NCI-H2107 treated with DMSO at 0.1 percent for 48 hours (cell line): ENCODE results near the gene ZCCHC18.
A peak's percentile ranks its signal among the peaks of the same experiment; 100 is the strongest.

Experiments used
- DNase-seq: peaks from one replicate; lab custom pipeline; 2025; ENCODE audit not compliant: unreplicated experiment; lab: John Stamatoyannopoulos, UW

ZCCHC18 gene

GRCh38 chrX:104130808-104131207 lies 18.5 kb downstream of the ZCCHC18 start:
- no peak for DNase-seq

- DNase-seq, result no peak
Observed at GRCh38 chrX:104134583-104135261, 22.4 kb downstream of the ZCCHC18 start.

GRCh38 chrX:104135677-104136076 lies 23.4 kb downstream of the ZCCHC18 start:
- no peak for DNase-seq

GRCh38 chrX:104136241-104137019 lies 24.1 kb downstream of the ZCCHC18 start:
- peak; percentile 84 for DNase-seq

GRCh38 chrX:104137496-104137895 lies 25.2 kb downstream of the ZCCHC18 start:
- no peak for DNase-seq

GRCh38 chrX:104141087-104141760 lies 28.9 kb downstream of the ZCCHC18 start:
- no peak for DNase-seq

- no peak for DNase-seq
Observed at GRCh38 chrX:104151037-104151436, 38.7 kb downstream of the ZCCHC18 start.

- DNase-seq, result peak; percentile 95
Observed at GRCh38 chrX:104156630-104157529, 44.6 kb downstream of the ZCCHC18 start, which contains the start of gene SLC25A53. TSS of gene SLC25A53 (minus strand) at chrX:104157009. CDS start at chrX:104105257, 51,752 bp downstream.
